DOHH2 (cell line): ENCODE results near the gene PPT2.

Experiments used
- H3F3A ChIP-seq: fragments of 200-600 bp; sonication (generic), shearing (Covaris generic); 2 replicates; pipeline ENCODE4 v1.6.0; 2016; ENCODE audit warnings: antibody characterized with exemption, mild to moderate bottlenecking; ENCODE audit not compliant: control insufficient read depth, insufficient read depth
- H3K27ac ChIP-seq: fragments of 200-600 bp; sonication (generic); 2 replicates; pipeline ENCODE4 v1.5.1; 2014; ENCODE audit warnings: low read depth, mild to moderate bottlenecking, low read length, moderate library complexity
- H3K27me3 ChIP-seq: fragments of 200-600 bp; sonication (generic); 2 replicates; pipeline ENCODE4 v1.6.1; 2014; ENCODE audit warnings: mild to moderate bottlenecking, low read length, mixed read lengths; ENCODE audit not compliant: control insufficient read depth
- H3K36me3 ChIP-seq: fragments of 200-600 bp; sonication (generic); 2 replicates; pipeline ENCODE4 v1.6.1; 2014; ENCODE audit warnings: mild to moderate bottlenecking, low read length, moderate library complexity, mixed read lengths; ENCODE audit not compliant: control insufficient read depth
- H3K4me1 ChIP-seq: fragments of 200-600 bp; sonication (generic); 2 replicates; pipeline ENCODE4 v1.6.1; 2014; ENCODE audit warnings: mild to moderate bottlenecking, low read length, mixed read lengths; ENCODE audit not compliant: control insufficient read depth
- H3K4me2 ChIP-seq: fragments of 200-600 bp; sonication (generic); 2 replicates; pipeline ENCODE4 v1.6.0; 2014; ENCODE audit warnings: mild to moderate bottlenecking, low read length, moderate library complexity
- H3K4me3 ChIP-seq: fragments of 200-600 bp; sonication (generic); 2 replicates; pipeline ENCODE4 v1.5.1; 2014; ENCODE audit warnings: mild to moderate bottlenecking, low read length, mixed read lengths
- H3K79me2 ChIP-seq: fragments of 200-600 bp; sonication (generic); 2 replicates; pipeline ENCODE4 v1.6.1; 2014; ENCODE audit warnings: mild to moderate bottlenecking, low read length, mixed read lengths; ENCODE audit not compliant: control insufficient read depth
- H3K9me2 ChIP-seq: fragments of 200-600 bp; sonication (generic); replicated peaks from 2 replicates; pipeline ENCODE4 v1.6.1; 2014; ENCODE audit warnings: mild to moderate bottlenecking, low read length, mixed read lengths; ENCODE audit not compliant: control insufficient read depth
- H3K9me3 ChIP-seq: fragments of 200-600 bp; sonication (generic); 2 replicates; pipeline ENCODE4 v1.6.1; 2014; ENCODE audit warnings: antibody characterized with exemption, low read length, mixed read lengths; ENCODE audit not compliant: control insufficient read depth, insufficient read depth
- H4K20me1 ChIP-seq: fragments of 200-600 bp; sonication (generic); 2 replicates; pipeline ENCODE4 v1.6.0; 2014; ENCODE audit warnings: low read depth, mild to moderate bottlenecking, antibody characterized with exemption, low read length, moderate library complexity; ENCODE audit not compliant: control insufficient read depth, insufficient read depth
- CTCF ChIP-seq: fragments of 200-600 bp; sonication (generic); IDR thresholded peaks from one replicate; pipeline ENCODE4 v1.5.1; 2014; ENCODE audit warnings: antibody characterized with exemption, mild to moderate bottlenecking, low read depth, low read length; ENCODE audit not compliant: poor library complexity, severe bottlenecking
- EZH2phosphoT487 ChIP-seq: fragments of 200-600 bp; sonication (generic); IDR thresholded peaks from 2 replicates; pipeline ENCODE4 v1.6.1; 2017; ENCODE audit warnings: borderline replicate concordance, mild to moderate bottlenecking, antibody characterized with exemption, low read length, moderate library complexity, mixed read lengths

Gene PPT2

GRCh38 chr6:32113386-32114352 lies 40.3 kb upstream of the PPT2 start:
- TF ChIP-seq CTCF (no peak), EZH2phosphoT487 (no peak)
- Histone ChIP-seq H3K36me3 (peaks cover 33% of the 10 kb centered on the region), H4K20me1 (no peaks in the 10 kb centered on the region)

GRCh38 chr6:32114796-32115195 lies 39.1 kb upstream of the PPT2 start:
- Histone ChIP-seq H3K9me3 (no peaks in the 10 kb centered on the region), H3K36me3 (peaks cover 43% of the 10 kb centered on the region), H3K27me3 (peaks cover 2% of the 10 kb centered on the region), H3K4me3 (no peak overlapping the region), H3K79me2 (no peaks in the 10 kb centered on the region), H3K4me1 (peaks cover 7% of the 10 kb centered on the region), H3F3A (peaks cover 4% of the 10 kb centered on the region; the same call in 1 of the 2 replicates), H3K27ac (no peak overlapping the region), H3K4me2 (no peak overlapping the region), H3K9me2 (no peaks in the 10 kb centered on the region), H4K20me1 (0 out of 2 replicates have a peak, but pooled peaks cover 2% of the 10 kb centered on the region)
- TF ChIP-seq EZH2phosphoT487 (no peak), CTCF (no peak)

More at GRCh38 chr6:32113386-32114352, 40.3 kb upstream of the PPT2 start:
- H3F3A ChIP-seq = no peaks in the 10 kb centered on the region
- no peaks in the 10 kb centered on the region for H3K4me1 ChIP-seq
- H3K79me2 ChIP-seq = no peaks in the 10 kb centered on the region
- H3K4me3 ChIP-seq = no peak overlapping the region
- peaks cover 11% of the 10 kb centered on the region for H3K27me3 ChIP-seq
- H3K27ac ChIP-seq = no peak overlapping the region
- H3K4me2 ChIP-seq = no peak overlapping the region
- H3K9me2 ChIP-seq = no peaks in the 10 kb centered on the region
- H3K9me3 ChIP-seq = no peaks in the 10 kb centered on the region

- Histone ChIP-seq H3K79me2 (no peaks in the 10 kb centered on the region), H3K4me1 (peaks cover 7% of the 10 kb centered on the region), H4K20me1 (0 out of 2 replicates have a peak, but pooled peaks cover 3% of the 10 kb centered on the region), H3K4me3 (no peak overlapping the region), H3K9me3 (no peaks in the 10 kb centered on the region), H3K9me2 (no peaks in the 10 kb centered on the region), H3K36me3 (peaks cover 46% of the 10 kb centered on the region), H3K4me2 (no peak overlapping the region), H3K27me3 (no peaks in the 10 kb centered on the region), H3K27ac (no peak overlapping the region), H3F3A (peaks cover 4% of the 10 kb centered on the region; the same call in 1 of the 2 replicates)
- TF ChIP-seq EZH2phosphoT487 (no peak), CTCF (no peak)
Measured at GRCh38 chr6:32115623-32116022, 38.3 kb upstream of the PPT2 start.
